GM23248 (cell line): ENCODE measurements around the gene CLEC16A.

Experiments used
- EZH2 ChIP-seq: fragments of 200-600 bp; sonication (generic); IDR thresholded peaks from 2 replicates; pipeline ENCODE4 v1.6.1; 2018; ENCODE audit warnings: antibody characterized with exemption, mild to moderate bottlenecking; ENCODE audit not compliant: insufficient read depth, poor library complexity, severe bottlenecking
- EZH2phosphoT487 ChIP-seq: fragments of 200-600 bp; sonication (generic); IDR thresholded peaks from 2 replicates; pipeline ENCODE4 v1.6.1; 2018; ENCODE audit warnings: antibody characterized with exemption, moderate library complexity, mild to moderate bottlenecking, low read depth; ENCODE audit not compliant: insufficient read depth

DNA sequence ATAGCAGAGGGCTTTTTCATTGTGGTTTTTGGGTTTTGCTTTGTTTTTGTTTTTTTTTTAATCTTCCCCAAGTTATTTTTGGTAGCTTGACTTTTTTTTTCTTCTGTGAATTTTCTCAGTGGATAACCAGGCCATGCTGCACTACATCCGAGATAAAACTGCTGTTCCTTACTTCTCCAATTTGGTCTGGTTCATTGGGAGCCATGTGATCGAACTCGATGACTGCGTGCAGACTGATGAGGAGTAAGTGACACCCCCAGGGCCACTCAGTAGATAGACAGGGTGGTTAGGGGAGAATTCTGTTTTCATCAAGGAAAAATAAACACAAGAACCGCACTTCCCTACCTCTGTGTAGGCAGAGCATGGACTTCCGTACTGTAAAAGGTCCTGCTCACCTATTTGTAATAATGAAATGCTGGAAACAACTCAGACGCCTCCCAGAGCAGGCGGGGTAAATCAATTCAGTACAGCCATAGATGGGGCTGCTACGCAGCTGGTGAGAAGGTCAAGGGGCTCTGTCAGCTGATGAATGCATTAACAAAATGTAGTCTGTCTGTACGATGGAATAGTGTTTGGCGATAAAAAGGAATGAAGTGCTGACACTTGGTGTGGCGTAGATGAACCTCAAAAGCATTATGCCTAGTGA lies 28.6 kb downstream of the CLEC16A start:
- no peak for TF ChIP-seq EZH2phosphoT487
- no peak for TF ChIP-seq EZH2
